Breast epithelium (tissue), 4 donors: ENCODE results near the gene CLDN7. TPM values are rescaled to one million over a fixed set of nuclear protein-coding genes. Genes with fewer than 3 reads are reported as not detected.
A peak's percentile ranks its signal among the peaks of the same experiment; 100 is the strongest.

Experiments used
- DNase-seq, 2 donors: peaks; one replicate each; pipeline ENCODE4 v3.0.0-alpha.2; 2019; ENCODE audit warnings: low spot score in 2 of 2
- H3K27ac ChIP-seq, 2 donors: fragments of 200-600 bp; sonication (generic) in 1 of 2; one replicate each; pipeline ENCODE4 v1.5.1; 2016 to 2019; ENCODE audit warnings: mild to moderate bottlenecking in 1 of 2
- H3K27me3 ChIP-seq, 2 donors: fragments of 200-600 bp; sonication (generic) in 1 of 2; one replicate each; pipeline versions ENCODE4 v1.5.1 to v1.6.0; 2017 to 2019; ENCODE audit warnings: control low read depth in 1 of 2, mild to moderate bottlenecking in 1 of 2
- H3K36me3 ChIP-seq: fragments of 200-600 bp; one replicate; pipeline ENCODE4 v1.5.1; 2019
- H3K4me1 ChIP-seq, 2 donors: fragments of 200-600 bp; sonication (generic); one replicate each; pipeline ENCODE4 v1.5.1; 2016 to 2019; ENCODE audit warnings: control low read depth in 1 of 2
- H3K4me3 ChIP-seq, 3 donors: fragments of 200-600 bp; sonication (generic); 1 replicate in 2 of 3; 2 replicates in 1 of 3; pipeline ENCODE4 v1.5.1; 2016 to 2019; ENCODE audit warnings: mild to moderate bottlenecking in 3 of 3, moderate library complexity in 2 of 3
- H3K9me3 ChIP-seq, 2 donors: fragments of 200-600 bp; sonication (generic) in 1 of 2; one replicate each; pipeline ENCODE4 v1.5.1; 2016 to 2019; ENCODE audit warnings: control low read depth in 1 of 2
- POLR2A ChIP-seq: fragments of 450-650 bp; IDR thresholded peaks from one replicate; pipeline ENCODE4 v1.6.1; 2016; ENCODE audit warnings: antibody characterized with exemption, mild to moderate bottlenecking, moderate library complexity
- POLR2AphosphoS5 ChIP-seq, 3 donors: sonication (generic); formaldehyde crosslinking; IDR thresholded peaks; one replicate each; pipeline ENCODE4 v1.6.1; 2017; ENCODE audit warnings: antibody characterized with exemption in 3 of 3
- intact Hi-C: fragments of 100-400 bp; cut with DNase I; formaldehyde crosslinking; loops from one replicate; pipeline ENCODE4 v1.15.1; 2023; ENCODE audit warnings: low total_unique reads
- total RNA-seq, 3 donors: library from RNA; depleted of rRNA; stranded (reverse); fragments of >200 nt; gene quantifications; one replicate each; pipeline ENCODE4 v1.1.0, GENCODE V29; 2016
- TF ChIP-seq, protein P1 (sequence below), 3 donors: fragments of 450-650 bp; IDR thresholded peaks; one replicate each; pipeline ENCODE4 v1.5.1; 2016 to 2017; ENCODE audit warnings: antibody characterized with exemption in 3 of 3, mild to moderate bottlenecking in 3 of 3, moderate library complexity in 3 of 3

The CLDN7 gene
- total RNA-seq, 3 donors from 2014 or later, result 5.4 to 95.9 (median 60.0) TPM

- Histone ChIP-seq H3K27ac (peak within 1 kb of the TSS; percentile 97 to 100), H3K4me3 (peak within 1 kb of the TSS; percentile 85 to 99 (median 89)), H3K27me3 (no peaks in the 10 kb centered on the region), H3K4me1 (peaks cover 4 to 26% of the 10 kb centered on the region in 2 donors), H3K36me3 (no peaks in the 10 kb centered on the region), H3K9me3 (no peaks in the 10 kb centered on the region)
- intact Hi-C loops, result no loop called here
- DNase-seq, result peak; percentile 99
- TF ChIP-seq POLR2A (peak; percentile 38), POLR2AphosphoS5 (IDR thresholded peaks at IDR 0.05) (peak; percentile 74 to 93 (median 86))
- TF ChIP-seq, protein P1, sequence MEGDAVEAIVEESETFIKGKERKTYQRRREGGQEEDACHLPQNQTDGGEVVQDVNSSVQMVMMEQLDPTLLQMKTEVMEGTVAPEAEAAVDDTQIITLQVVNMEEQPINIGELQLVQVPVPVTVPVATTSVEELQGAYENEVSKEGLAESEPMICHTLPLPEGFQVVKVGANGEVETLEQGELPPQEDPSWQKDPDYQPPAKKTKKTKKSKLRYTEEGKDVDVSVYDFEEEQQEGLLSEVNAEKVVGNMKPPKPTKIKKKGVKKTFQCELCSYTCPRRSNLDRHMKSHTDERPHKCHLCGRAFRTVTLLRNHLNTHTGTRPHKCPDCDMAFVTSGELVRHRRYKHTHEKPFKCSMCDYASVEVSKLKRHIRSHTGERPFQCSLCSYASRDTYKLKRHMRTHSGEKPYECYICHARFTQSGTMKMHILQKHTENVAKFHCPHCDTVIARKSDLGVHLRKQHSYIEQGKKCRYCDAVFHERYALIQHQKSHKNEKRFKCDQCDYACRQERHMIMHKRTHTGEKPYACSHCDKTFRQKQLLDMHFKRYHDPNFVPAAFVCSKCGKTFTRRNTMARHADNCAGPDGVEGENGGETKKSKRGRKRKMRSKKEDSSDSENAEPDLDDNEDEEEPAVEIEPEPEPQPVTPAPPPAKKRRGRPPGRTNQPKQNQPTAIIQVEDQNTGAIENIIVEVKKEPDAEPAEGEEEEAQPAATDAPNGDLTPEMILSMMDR (IDR thresholded peaks at IDR 0.05), result peak; percentile 23 to 63 (median 61)
These were observed 22.9 kb downstream of the CLDN7 start, which contains the start of gene PHF23 for GRCh38 chr17:7239091-7240027. PHF23 (minus strand) TSS chr17:7239457; CDS start chr17:7239279, 178 bp downstream.

- intact Hi-C loops, result no loop called here
- Histone ChIP-seq H3K36me3 (no peaks in the 10 kb centered on the region), H3K27ac (peak overlapping the region; percentile 97 to 100), H3K4me3 (peak overlapping the region; percentile 85 to 99 (median 89)), H3K27me3 (no peaks in the 10 kb centered on the region), H3K4me1 (peaks cover 4 to 26% of the 10 kb centered on the region in 2 donors), H3K9me3 (no peaks in the 10 kb centered on the region)
- no peak for DNase-seq
- TF ChIP-seq POLR2A (no peak), POLR2AphosphoS5 (IDR thresholded peaks at IDR 0.05) (no peak)
- TF ChIP-seq, protein P1 (IDR thresholded peaks at IDR 0.05), result no peak
These were observed 23.7 kb downstream of the CLDN7 start for GRCh38 chr17:7238420-7239090.

- no peaks in the 10 kb centered on the region for H3K36me3 ChIP-seq
- H3K27ac ChIP-seq, result peak overlapping the region; percentile 97 to 100
- peak in 1 of 2 donors; percentile 71 for DNase-seq
- H3K4me3 ChIP-seq, result peak overlapping the region; percentile 85 to 99 (median 89)
- peak in 1 of 3 donors; percentile 23 for TF ChIP-seq POLR2AphosphoS5 (IDR thresholded peaks at IDR 0.05)
- TF ChIP-seq, protein P1 (IDR thresholded peaks at IDR 0.05), result no peak
- H3K4me1 ChIP-seq, result peaks cover 4 to 26% of the 10 kb centered on the region in 2 donors
- no peaks in the 10 kb centered on the region for H3K27me3 ChIP-seq
- H3K9me3 ChIP-seq, result no peaks in the 10 kb centered on the region
- intact Hi-C loops, result no loop called here
These were observed 24.4 kb downstream of the CLDN7 start for GRCh38 chr17:7237761-7238419.

DNA sequence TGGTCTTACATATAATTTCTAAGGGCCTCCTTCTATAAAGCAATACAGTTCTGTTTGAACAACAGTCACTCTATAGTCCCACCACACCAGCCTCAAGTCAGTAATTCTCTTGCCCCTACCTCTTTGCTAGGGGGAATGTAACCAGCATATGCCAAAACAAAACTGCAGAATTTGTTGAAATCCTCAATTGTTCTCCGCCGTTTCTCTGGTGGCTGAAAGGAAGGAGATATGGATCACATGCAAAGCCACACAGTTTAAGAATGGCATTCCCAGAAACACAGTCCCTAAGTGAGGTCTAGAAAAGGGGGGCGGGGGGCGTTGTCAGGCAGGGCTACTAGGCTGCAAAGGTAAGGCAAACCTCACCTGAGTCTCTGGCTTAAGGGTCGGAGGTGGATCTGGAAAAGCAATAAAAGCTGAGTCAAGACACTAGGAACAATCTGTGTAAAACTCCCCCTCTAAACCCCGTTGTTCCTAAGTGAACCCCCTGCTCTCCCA, 25.0 kb downstream of the CLDN7 start:
- Histone ChIP-seq H3K36me3 (no peaks in the 10 kb centered on the region), H3K27ac (peak overlapping the region; percentile 97 to 100), H3K4me3 (peak overlapping the region; percentile 85 to 99 (median 89)), H3K27me3 (no peaks in the 10 kb centered on the region), H3K4me1 (peaks cover 4 to 26% of the 10 kb centered on the region in 2 donors), H3K9me3 (no peaks in the 10 kb centered on the region)
- TF ChIP-seq POLR2A, result no peak
- TF ChIP-seq POLR2AphosphoS5 (IDR thresholded peaks at IDR 0.05), result no peak
- TF ChIP-seq, protein P1 (IDR thresholded peaks at IDR 0.05), result no peak
- intact Hi-C loops, result no loop called here
- DNase-seq, result no peak
